A673 (cell line): ENCODE measurements around the gene RALGAPA2.

ENCODE experiments used
- EZH2 ChIP-seq: fragments of 200-600 bp; sonication (generic); IDR thresholded peaks from 2 replicates; pipeline ENCODE4 v1.6.1; 2017; ENCODE audit warnings: borderline replicate concordance, low read depth, mild to moderate bottlenecking, mixed read lengths, antibody characterized with exemption, low read length; ENCODE audit not compliant: poor library complexity, severe bottlenecking
- TF ChIP-seq, protein P1 (sequence below): fragments of 300-800, 200-600 bp; sonication (generic); conservative IDR thresholded peaks from 2 replicates; pipeline ENCODE4 v1.5.1; 2017; ENCODE audit warnings: low read depth, mild to moderate bottlenecking, antibody characterized with exemption, low read length, moderate library complexity, mixed read lengths

DNA sequence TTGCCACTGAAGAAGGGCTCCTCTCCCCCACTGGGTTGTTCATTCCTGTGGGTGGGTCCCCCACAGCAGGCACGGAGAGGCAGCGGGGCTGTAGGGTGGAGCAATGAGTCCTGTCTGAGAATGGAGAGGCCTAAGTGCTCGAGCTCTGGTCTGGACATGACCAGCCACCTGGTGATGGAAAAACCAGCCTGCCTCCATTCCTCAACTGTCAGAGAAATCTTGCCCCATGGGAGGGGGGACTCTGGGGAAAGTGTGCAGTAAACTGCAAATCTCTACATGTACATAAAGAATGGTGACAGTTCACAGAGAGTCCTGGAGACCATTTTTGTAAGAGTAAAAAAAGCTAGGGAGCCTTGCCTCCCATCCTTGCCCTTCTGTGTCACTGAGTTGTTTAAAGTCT, 310.5 kb downstream of the RALGAPA2 start:
- TF ChIP-seq, protein P1, sequence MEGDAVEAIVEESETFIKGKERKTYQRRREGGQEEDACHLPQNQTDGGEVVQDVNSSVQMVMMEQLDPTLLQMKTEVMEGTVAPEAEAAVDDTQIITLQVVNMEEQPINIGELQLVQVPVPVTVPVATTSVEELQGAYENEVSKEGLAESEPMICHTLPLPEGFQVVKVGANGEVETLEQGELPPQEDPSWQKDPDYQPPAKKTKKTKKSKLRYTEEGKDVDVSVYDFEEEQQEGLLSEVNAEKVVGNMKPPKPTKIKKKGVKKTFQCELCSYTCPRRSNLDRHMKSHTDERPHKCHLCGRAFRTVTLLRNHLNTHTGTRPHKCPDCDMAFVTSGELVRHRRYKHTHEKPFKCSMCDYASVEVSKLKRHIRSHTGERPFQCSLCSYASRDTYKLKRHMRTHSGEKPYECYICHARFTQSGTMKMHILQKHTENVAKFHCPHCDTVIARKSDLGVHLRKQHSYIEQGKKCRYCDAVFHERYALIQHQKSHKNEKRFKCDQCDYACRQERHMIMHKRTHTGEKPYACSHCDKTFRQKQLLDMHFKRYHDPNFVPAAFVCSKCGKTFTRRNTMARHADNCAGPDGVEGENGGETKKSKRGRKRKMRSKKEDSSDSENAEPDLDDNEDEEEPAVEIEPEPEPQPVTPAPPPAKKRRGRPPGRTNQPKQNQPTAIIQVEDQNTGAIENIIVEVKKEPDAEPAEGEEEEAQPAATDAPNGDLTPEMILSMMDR = no peak
- TF ChIP-seq EZH2 = no peak
